HepG2 (cell line): Measurements from ENCODE around the gene WDR37.

Experiments used
- ARID5B ChIP-seq: IDR thresholded peaks from 2 replicates; pipeline ENCODE4 v1.4.0; 2020; ENCODE audit warnings: mild to moderate bottlenecking, missing genetic modification reagents
- BRCA1 ChIP-seq: sonication (generic); formaldehyde crosslinking; IDR thresholded peaks from 2 replicates; pipeline ENCODE4 v1.4.0; 2020; ENCODE audit warnings: missing genetic modification reagents
- CTCF ChIP-seq: sonication (generic); formaldehyde crosslinking; IDR thresholded peaks from 2 replicates; pipeline ENCODE4 v1.5.0; 2020; ENCODE audit warnings: mild to moderate bottlenecking, missing genetic modification reagents, moderate library complexity
- E2F5 ChIP-seq: sonication (generic); formaldehyde crosslinking; conservative IDR thresholded peaks from 2 replicates; pipeline ENCODE4 v1.4.0; 2020; ENCODE audit warnings: missing genetic modification reagents
- ELK4 ChIP-seq: sonication (generic); formaldehyde crosslinking; IDR thresholded peaks from 2 replicates; pipeline ENCODE4 v1.9.0; 2021; ENCODE audit warnings: missing genetic modification reagents, borderline replicate concordance
- NFE2 ChIP-seq: sonication (generic); formaldehyde crosslinking; IDR thresholded peaks from 2 replicates; pipeline ENCODE4 v1.4.0; 2020; ENCODE audit warnings: missing genetic modification reagents
- NR2C2 ChIP-seq: sonication (generic); formaldehyde crosslinking; IDR thresholded peaks from 2 replicates; pipeline ENCODE4 v1.4.0; 2020; ENCODE audit warnings: missing genetic modification reagents, mild to moderate bottlenecking, moderate library complexity, borderline replicate concordance
- SRF ChIP-seq: IDR thresholded peaks from 2 replicates; pipeline ENCODE4 v1.6.1; 2011; ENCODE audit warnings: mild to moderate bottlenecking, low read depth, low read length, moderate library complexity
- SRSF4 ChIP-seq: fragments of 200-400 bp; formaldehyde crosslinking; IDR thresholded peaks from one replicate; pipeline ENCODE4 v1.6.1; 2018; ENCODE audit warnings: mild to moderate bottlenecking, low read depth, low read length, moderate library complexity; ENCODE audit not compliant: poor library complexity, severe bottlenecking
- TAF1 ChIP-seq: sonication (generic); formaldehyde crosslinking; IDR thresholded peaks from 2 replicates; pipeline ENCODE4 v1.4.0; 2020; ENCODE audit warnings: missing genetic modification reagents
- TBP ChIP-seq: sonication (generic); formaldehyde crosslinking; IDR thresholded peaks from 2 replicates; pipeline ENCODE4 v1.5.0; 2020; ENCODE audit warnings: missing genetic modification reagents
- ZNF230 ChIP-seq: sonication (generic); formaldehyde crosslinking; IDR thresholded peaks from 2 replicates; pipeline ENCODE4 v1.4.0; 2020; ENCODE audit warnings: mild to moderate bottlenecking, missing genetic modification reagents
- ZNF274 ChIP-seq: sonication (generic); formaldehyde crosslinking; IDR thresholded peaks from 2 replicates; pipeline ENCODE4 v1.5.1; 2020; ENCODE audit warnings: mild to moderate bottlenecking, missing genetic modification reagents
- ZNF510 ChIP-seq: sonication (generic); formaldehyde crosslinking; IDR thresholded peaks from 2 replicates; pipeline ENCODE4 v1.4.0; 2020; ENCODE audit warnings: low read depth, mild to moderate bottlenecking, missing genetic modification reagents

GRCh38 chr10:1170867-1171180 is 114.6 kb downstream of the WDR37 start:
- no peak for TF ChIP-seq ELK4 (CRISPR knock-in tag)
- TF ChIP-seq TAF1 = no peak
- TF ChIP-seq ZNF510 (CRISPR knock-in tag) = no peak
- no peak for TF ChIP-seq NR2C2
- TF ChIP-seq ZNF274 = no peak
- no peak for TF ChIP-seq TBP (CRISPR knock-in tag)
- no peak for TF ChIP-seq ZNF230 (CRISPR knock-in tag)
- TF ChIP-seq E2F5 (CRISPR knock-in tag) = no peak
- no peak for TF ChIP-seq SRF
- TF ChIP-seq SRSF4 = no peak
- TF ChIP-seq NFE2 (CRISPR knock-in tag) = no peak
- TF ChIP-seq CTCF = no peak
- TF ChIP-seq ARID5B (CRISPR knock-in tag) = no peak
- TF ChIP-seq BRCA1 (CRISPR knock-in tag) = no peak
